ENCODE data around the gene SOD2. TPM values are rescaled to one million over a fixed set of nuclear protein-coding genes. Genes with fewer than 3 reads are reported as not detected.

Gene SOD2
- total and polyA plus RNA-seq, 2 of the 13 experiments (the other 11 are each of a cell fraction or from before 2014, with no cell fraction given), result 304 to 309 TPM

DNA sequence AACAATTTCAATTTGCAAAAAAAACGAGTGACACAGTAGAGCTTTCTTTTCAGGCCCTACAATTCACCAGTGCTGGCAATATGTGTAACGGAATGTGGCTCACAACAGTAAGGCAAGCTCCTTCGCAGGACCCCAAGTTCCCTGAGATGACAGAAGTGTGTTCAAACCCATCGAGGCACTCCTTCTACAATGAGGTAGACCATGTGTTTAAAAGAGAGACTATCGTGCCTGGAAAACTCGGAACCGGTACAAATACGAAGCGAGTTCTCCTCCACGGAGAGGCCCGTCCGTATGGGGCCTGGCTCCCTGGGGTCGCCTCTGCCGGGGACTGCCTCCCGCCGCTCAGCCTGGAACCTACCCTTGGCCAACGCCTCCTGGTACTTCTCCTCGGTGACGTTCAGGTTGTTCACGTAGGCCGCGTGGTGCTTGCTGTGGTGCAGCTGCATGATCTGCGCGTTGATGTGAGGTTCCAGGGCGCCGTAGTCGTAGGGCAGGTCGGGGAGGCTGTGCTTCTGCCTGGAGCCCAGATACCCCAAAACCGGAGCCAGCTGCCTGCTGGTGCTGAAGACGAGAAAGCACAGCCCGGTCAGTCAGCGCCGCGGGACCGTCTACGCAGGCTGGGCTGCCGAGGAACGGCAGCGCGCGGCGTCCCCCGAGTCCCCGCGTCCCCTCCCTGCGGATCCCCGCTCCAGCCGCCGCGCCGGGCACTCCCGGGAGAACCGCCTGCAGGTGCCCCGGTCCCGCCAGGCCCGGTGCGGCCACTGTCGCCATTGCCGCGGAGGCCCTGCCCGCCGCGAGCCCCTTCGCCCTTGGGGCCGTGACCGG, 526 bp downstream of the SOD2 start (continued):
- TF ChIP-seq, protein P1, sequence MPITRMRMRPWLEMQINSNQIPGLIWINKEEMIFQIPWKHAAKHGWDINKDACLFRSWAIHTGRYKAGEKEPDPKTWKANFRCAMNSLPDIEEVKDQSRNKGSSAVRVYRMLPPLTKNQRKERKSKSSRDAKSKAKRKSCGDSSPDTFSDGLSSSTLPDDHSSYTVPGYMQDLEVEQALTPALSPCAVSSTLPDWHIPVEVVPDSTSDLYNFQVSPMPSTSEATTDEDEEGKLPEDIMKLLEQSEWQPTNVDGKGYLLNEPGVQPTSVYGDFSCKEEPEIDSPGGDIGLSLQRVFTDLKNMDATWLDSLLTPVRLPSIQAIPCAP (CRISPR knock-in tag; IDR thresholded peaks at IDR 0.05; ENCODE audit: low read depth), result no peak
- TF ChIP-seq, protein P2, sequence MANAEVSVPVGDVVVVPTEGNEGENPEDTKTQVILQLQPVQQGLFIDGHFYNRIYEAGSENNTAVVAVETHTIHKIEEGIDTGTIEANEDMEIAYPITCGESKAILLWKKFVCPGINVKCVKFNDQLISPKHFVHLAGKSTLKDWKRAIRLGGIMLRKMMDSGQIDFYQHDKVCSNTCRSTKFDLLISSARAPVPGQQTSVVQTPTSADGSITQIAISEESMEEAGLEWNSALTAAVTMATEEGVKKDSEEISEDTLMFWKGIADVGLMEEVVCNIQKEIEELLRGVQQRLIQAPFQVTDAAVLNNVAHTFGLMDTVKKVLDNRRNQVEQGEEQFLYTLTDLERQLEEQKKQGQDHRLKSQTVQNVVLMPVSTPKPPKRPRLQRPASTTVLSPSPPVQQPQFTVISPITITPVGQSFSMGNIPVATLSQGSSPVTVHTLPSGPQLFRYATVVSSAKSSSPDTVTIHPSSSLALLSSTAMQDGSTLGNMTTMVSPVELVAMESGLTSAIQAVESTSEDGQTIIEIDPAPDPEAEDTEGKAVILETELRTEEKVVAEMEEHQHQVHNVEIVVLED (CRISPR knock-in tag; IDR thresholded peaks at IDR 0.05; ENCODE audit: borderline replicate concordance), result no peak
- TF ChIP-seq, protein P3, sequence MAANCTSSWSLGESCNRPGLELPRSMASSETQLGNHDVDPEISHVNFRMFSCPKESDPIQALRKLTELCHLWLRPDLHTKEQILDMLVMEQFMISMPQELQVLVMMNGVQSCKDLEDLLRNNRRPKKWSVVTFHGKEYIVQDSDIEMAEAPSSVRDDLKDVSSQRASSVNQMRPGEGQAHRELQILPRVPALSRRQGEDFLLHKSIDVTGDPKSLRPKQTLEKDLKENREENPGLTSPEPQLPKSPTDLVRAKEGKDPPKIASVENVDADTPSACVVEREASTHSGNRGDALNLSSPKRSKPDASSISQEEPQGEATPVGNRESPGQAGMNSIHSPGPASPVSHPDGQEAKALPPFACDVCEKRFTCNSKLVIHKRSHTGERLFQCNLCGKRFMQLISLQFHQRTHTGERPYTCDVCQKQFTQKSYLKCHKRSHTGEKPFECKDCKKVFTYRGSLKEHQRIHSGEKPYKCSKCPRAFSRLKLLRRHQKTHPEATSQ (CRISPR knock-in tag; IDR thresholded peaks at IDR 0.05; ENCODE audit: borderline replicate concordance), result 0 out of 2 replicates have a peak, but pooled peaks have one; percentile 59
- no peak for TF ChIP-seq ESRRA (CRISPR knock-in tag; IDR thresholded peaks at IDR 0.05; ENCODE audit: low read depth)
- TF ChIP-seq, protein P4, sequence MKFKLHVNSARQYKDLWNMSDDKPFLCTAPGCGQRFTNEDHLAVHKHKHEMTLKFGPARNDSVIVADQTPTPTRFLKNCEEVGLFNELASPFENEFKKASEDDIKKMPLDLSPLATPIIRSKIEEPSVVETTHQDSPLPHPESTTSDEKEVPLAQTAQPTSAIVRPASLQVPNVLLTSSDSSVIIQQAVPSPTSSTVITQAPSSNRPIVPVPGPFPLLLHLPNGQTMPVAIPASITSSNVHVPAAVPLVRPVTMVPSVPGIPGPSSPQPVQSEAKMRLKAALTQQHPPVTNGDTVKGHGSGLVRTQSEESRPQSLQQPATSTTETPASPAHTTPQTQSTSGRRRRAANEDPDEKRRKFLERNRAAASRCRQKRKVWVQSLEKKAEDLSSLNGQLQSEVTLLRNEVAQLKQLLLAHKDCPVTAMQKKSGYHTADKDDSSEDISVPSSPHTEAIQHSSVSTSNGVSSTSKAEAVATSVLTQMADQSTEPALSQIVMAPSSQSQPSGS (CRISPR knock-in tag; IDR thresholded peaks at IDR 0.05), result no peak; the same call in 1 of the 2 replicates
- TF ChIP-seq ZNF598 (CRISPR knock-in tag; IDR thresholded peaks at IDR 0.05; ENCODE audit: borderline replicate concordance), result no peak
- no peak for TF ChIP-seq ZNF138 (CRISPR knock-in tag; IDR thresholded peaks at IDR 0.05; ENCODE audit: low read depth)
- TF ChIP-seq ZNF839 (CRISPR knock-in tag; IDR thresholded peaks at IDR 0.05; ENCODE audit: borderline replicate concordance), result no peak
- TF ChIP-seq, protein P5, sequence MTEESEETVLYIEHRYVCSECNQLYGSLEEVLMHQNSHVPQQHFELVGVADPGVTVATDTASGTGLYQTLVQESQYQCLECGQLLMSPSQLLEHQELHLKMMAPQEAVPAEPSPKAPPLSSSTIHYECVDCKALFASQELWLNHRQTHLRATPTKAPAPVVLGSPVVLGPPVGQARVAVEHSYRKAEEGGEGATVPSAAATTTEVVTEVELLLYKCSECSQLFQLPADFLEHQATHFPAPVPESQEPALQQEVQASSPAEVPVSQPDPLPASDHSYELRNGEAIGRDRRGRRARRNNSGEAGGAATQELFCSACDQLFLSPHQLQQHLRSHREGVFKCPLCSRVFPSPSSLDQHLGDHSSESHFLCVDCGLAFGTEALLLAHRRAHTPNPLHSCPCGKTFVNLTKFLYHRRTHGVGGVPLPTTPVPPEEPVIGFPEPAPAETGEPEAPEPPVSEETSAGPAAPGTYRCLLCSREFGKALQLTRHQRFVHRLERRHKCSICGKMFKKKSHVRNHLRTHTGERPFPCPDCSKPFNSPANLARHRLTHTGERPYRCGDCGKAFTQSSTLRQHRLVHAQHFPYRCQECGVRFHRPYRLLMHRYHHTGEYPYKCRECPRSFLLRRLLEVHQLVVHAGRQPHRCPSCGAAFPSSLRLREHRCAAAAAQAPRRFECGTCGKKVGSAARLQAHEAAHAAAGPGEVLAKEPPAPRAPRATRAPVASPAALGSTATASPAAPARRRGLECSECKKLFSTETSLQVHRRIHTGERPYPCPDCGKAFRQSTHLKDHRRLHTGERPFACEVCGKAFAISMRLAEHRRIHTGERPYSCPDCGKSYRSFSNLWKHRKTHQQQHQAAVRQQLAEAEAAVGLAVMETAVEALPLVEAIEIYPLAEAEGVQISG (CRISPR knock-in tag; IDR thresholded peaks at IDR 0.05), result no peak; the same call in 1 of the 2 replicates
- TF ChIP-seq, protein P6, sequence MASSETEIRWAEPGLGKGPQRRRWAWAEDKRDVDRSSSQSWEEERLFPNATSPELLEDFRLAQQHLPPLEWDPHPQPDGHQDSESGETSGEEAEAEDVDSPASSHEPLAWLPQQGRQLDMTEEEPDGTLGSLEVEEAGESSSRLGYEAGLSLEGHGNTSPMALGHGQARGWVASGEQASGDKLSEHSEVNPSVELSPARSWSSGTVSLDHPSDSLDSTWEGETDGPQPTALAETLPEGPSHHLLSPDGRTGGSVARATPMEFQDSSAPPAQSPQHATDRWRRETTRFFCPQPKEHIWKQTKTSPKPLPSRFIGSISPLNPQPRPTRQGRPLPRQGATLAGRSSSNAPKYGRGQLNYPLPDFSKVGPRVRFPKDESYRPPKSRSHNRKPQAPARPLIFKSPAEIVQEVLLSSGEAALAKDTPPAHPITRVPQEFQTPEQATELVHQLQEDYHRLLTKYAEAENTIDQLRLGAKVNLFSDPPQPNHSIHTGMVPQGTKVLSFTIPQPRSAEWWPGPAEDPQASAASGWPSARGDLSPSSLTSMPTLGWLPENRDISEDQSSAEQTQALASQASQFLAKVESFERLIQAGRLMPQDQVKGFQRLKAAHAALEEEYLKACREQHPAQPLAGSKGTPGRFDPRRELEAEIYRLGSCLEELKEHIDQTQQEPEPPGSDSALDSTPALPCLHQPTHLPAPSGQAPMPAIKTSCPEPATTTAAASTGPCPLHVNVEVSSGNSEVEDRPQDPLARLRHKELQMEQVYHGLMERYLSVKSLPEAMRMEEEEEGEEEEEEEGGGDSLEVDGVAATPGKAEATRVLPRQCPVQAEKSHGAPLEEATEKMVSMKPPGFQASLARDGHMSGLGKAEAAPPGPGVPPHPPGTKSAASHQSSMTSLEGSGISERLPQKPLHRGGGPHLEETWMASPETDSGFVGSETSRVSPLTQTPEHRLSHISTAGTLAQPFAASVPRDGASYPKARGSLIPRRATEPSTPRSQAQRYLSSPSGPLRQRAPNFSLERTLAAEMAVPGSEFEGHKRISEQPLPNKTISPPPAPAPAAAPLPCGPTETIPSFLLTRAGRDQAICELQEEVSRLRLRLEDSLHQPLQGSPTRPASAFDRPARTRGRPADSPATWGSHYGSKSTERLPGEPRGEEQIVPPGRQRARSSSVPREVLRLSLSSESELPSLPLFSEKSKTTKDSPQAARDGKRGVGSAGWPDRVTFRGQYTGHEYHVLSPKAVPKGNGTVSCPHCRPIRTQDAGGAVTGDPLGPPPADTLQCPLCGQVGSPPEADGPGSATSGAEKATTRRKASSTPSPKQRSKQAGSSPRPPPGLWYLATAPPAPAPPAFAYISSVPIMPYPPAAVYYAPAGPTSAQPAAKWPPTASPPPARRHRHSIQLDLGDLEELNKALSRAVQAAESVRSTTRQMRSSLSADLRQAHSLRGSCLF (CRISPR knock-in tag; IDR thresholded peaks at IDR 0.05; ENCODE audit: borderline replicate concordance), result peak; percentile 61; the same call in 1 of the 2 replicates
- no peak for TF ChIP-seq NCOR1 (IDR thresholded peaks at IDR 0.05; ENCODE audit: borderline replicate concordance, low read length)
- peak; percentile 79; the same call in 1 of the 2 replicates for TF ChIP-seq ZNF232 (CRISPR knock-in tag; IDR thresholded peaks at IDR 0.05; ENCODE audit: borderline replicate concordance)
- no peak; the same call in 1 of the 2 replicates for TF ChIP-seq ZNF343 (CRISPR knock-in tag; IDR thresholded peaks at IDR 0.05)
